ENCODE data around the gene BANF2.

The BANF2 gene

GRCh38 chr20:17664025-17664633 is 35.6 kb upstream of the BANF2 start:
- DNase-seq (ENCODE audit: low read depth in 2 of 2), result no peak

GRCh38 chr20:17665756-17666155 is 34.0 kb upstream of the BANF2 start:
- no peak for DNase-seq (ENCODE audit: low read depth in 2 of 2)

GRCh38 chr20:17666481-17666880 is 33.3 kb upstream of the BANF2 start:
- DNase-seq (ENCODE audit: low read depth in 2 of 2), result no peak

GRCh38 chr20:17667445-17667844 is 32.3 kb upstream of the BANF2 start:
- no peak for DNase-seq (ENCODE audit: low read depth in 2 of 2)

GRCh38 chr20:17668432-17668831 is 31.3 kb upstream of the BANF2 start:
- DNase-seq (ENCODE audit: low read depth in 2 of 2), result no peak

- no peak for DNase-seq (ENCODE audit: low read depth in 2 of 2)
These were observed 30.3 kb upstream of the BANF2 start for GRCh38 chr20:17669306-17669931.

- DNase-seq (ENCODE audit: low read depth in 2 of 2), result no peak
These were observed 28.8 kb upstream of the BANF2 start for GRCh38 chr20:17671011-17671410.

GRCh38 chr20:17671565-17671964 is 28.2 kb upstream of the BANF2 start:
- DNase-seq (ENCODE audit: low read depth in 2 of 2), result no peak

GRCh38 chr20:17673084-17673483 is 26.7 kb upstream of the BANF2 start:
- DNase-seq (ENCODE audit: low read depth in 2 of 2), result no peak

GRCh38 chr20:17674722-17675518 is 24.8 kb upstream of the BANF2 start:
- DNase-seq (ENCODE audit: low read depth in 2 of 2), result no peak

- DNase-seq (ENCODE audit: low read depth in 2 of 2), result no peak
These were observed 24.0 kb upstream of the BANF2 start for GRCh38 chr20:17675519-17676377.

- no peak for DNase-seq (ENCODE audit: low read depth in 2 of 2)
These were observed 23.4 kb upstream of the BANF2 start for GRCh38 chr20:17676378-17676759.

- no peak for DNase-seq (ENCODE audit: low read depth in 2 of 2)
These were observed 22.8 kb upstream of the BANF2 start for GRCh38 chr20:17676942-17677341.

GRCh38 chr20:17678295-17678694 is 21.5 kb upstream of the BANF2 start:
- DNase-seq (ENCODE audit: low read depth in 2 of 2), result no peak

- DNase-seq (ENCODE audit: low read depth in 2 of 2), result no peak
These were observed 20.9 kb upstream of the BANF2 start for GRCh38 chr20:17678886-17679285.

GRCh38 chr20:17679941-17680835 is 19.6 kb upstream of the BANF2 start:
- DNase-seq (ENCODE audit: low read depth in 2 of 2), result no peak

- DNase-seq (ENCODE audit: low read depth in 2 of 2), result peak; percentile 73 to 78
These were observed 18.7 kb upstream of the BANF2 start for GRCh38 chr20:17680836-17681725.

GRCh38 chr20:17681726-17682102 is 18.1 kb upstream of the BANF2 start:
- peak in 1 of 2 donors; percentile 2 for DNase-seq (ENCODE audit: low read depth in 2 of 2)

- DNase-seq (ENCODE audit: low read depth in 2 of 2), result peak; percentile 90 to 93
These were observed 17.5 kb upstream of the BANF2 start, which contains the start of gene RRBP1 for GRCh38 chr20:17682103-17682888. TSS of gene RRBP1 (minus strand) at chr20:17682242. CDS start at chr20:17660507, 21,735 bp downstream.

Measured in stimulated activated CD4-positive, alpha-beta T cell treated with anti-CD3 and anti-CD28 coated beads, Interleukin-1b, Interleukin-23, amount 100 ng/mL, for 4 hours (primary cell).